Measurements from ENCODE around the gene RPL18A.
A peak's percentile ranks its signal among the peaks of the same experiment; 100 is the strongest.

The RPL18A gene

GRCh38 chr19:17841810-17842662 is 17.7 kb upstream of the RPL18A start:
- DNase-seq = no peak

GRCh38 chr19:17842663-17843291 is 16.9 kb upstream of the RPL18A start:
- no peak for DNase-seq

DNA sequence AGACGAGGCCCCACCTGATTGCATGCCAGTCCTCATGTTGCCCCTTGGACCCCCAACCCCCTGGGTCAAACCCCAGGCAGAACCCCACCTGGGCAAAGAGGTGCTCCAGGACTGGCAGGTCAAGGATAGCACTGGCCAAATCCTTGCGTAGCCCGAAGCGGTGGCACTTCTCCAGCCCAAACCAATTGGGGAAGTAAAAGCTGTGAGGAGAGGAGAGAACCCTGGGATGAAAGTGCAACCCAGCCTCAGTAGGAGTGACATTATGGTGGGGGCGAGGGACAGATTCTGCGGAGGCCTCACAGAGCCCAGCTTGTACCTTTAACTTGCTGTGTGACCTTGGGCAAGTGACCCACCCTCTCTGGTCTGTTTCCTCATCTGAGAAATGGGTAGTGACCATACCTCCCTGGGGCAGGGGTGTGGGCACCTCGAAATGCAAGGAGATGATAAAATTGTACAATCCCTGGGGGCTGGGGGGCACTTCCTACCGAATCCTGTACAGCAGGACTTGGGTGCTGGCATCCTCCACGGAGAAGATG is 16.4 kb upstream of the RPL18A start:
- no peak for DNase-seq

DNA sequence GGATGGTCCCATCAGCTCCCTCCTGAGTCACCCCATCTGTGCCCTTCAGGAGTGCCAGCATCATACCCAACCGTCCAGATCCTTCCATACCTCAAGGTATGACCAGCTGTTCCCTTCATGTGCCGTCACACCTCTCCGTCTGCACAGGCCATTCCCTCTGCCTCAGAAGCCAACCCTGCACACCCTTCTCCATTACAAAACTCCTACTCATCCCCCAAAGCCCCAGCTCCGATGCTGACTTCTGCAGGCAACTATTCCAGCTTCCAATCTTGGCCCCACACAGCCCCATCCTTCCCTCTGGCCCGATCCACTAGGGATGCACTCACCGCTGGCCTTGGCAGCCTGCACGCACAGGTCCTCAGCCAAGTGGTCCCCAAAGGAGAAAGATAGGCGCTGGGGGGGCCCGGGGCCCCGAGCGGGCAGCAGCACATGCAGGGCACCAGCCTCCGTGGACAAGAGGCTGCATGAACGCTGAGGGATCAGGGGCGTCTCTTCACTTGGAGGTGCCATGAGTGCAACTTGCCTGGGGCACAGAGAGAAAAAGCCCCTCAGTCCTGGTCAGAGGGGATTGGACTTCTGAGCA is 15.7 kb upstream of the RPL18A start:
- no peak for DNase-seq

- no peak for DNase-seq
These were observed 13.6 kb upstream of the RPL18A start for GRCh38 chr19:17846146-17846545.

GRCh38 chr19:17847538-17848366 is 12.0 kb upstream of the RPL18A start, which contains the start of gene JAK3:
TSS of gene JAK3 (minus strand) at chr19:17847982. CDS start at chr19:17844417, 3,565 bp downstream.
- DNase-seq = no peak

GRCh38 chr19:17848595-17849292 is 11.0 kb upstream of the RPL18A start:
- DNase-seq = no peak

GRCh38 chr19:17854061-17854460 is 5.6 kb upstream of the RPL18A start:
- DNase-seq = no peak

- peak; percentile 53 for DNase-seq
These were observed 4.2 kb upstream of the RPL18A start for GRCh38 chr19:17855280-17856152.

DNA sequence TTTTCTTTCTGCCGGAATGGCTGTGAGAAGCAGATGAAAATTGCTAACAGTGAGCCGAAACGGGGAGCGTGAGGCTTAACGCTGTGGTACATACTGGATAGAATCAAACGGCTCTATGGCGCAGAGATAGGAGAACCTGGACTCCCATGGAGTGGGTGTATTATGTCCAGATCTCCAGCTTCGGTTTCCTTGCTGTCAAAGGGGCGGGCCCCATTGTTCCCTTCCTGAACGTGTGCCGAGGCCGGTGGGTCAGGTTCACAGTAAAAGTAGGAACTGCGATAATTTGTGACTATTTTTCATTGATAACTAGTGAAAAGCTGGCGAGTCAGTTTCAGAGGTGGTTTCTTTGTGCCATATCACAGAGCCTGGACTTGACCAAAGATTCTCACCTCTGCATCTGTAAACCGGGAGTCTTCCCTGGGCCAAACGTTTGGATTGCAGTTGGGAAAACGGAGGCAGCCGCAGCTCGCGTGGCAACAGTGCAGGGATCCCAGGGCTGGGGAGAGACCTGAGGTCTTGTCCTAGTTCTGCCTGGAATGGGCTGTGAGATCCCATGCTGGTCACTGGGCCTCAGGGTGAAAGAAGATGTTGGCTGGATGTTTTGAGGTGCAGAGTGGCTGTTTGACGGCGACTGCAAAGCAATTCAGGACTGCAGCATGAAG is 752 bp downstream of the RPL18A start:
- no peak for DNase-seq

DNA sequence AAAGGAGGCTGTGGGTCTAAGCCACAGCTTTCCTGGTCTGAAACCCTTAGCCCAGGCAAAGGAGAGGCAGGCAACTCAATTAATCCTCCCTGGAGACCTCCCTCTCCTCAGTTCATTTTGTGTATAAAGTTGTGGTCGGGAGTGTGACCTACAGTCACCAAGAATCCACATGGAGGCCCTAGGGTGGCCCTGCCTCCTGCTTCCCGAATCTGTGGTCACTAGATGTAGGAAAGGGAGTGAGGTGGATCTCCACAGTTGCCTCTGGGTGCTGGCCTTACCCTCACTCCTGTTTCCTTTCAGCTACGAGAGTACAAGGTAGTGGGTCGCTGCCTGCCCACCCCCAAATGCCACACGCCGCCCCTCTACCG is 1.3 kb downstream of the RPL18A start:
- DNase-seq = no peak

DNA sequence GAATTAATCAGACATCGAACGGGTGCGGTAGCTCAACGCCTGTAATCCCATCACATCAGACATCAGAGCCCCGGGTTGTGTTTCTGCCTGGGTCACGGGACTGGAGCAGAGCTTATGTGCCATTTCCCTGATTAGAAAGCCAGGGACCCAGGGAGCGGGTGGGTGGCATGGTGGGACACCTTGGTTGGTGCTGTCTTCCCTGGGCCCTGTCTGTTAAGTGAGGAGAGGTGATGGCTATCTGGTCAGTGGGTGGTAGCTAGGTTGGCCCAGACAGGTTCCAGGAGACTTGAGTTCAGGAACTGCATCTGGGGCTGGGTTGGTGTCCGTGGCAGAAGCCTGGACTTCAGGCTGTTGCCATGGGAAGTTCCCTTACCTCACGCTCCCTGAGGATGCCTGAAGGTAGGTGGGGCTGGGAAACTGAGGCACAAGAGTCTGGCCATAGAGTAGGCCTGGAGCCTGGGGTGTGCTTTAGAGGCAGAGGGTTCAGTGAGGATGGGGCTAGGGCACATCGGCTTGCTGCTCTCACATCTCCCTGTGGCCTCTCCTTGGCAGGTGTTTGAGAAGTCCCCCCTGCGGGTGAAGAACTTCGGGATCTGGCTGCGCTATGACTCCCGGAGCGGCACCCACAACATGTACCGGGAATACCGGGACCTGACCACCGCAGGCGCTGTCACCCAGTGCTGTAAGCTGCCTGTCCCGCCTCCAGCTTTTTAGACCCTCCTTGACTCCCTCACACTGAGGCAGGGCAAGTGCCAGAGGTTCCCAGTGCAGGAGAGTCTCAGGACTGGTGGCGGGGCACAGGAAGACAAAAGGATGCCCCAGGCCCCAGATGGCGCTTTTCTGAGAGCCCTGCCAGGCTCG is 2.1 kb downstream of the RPL18A start:
- no peak for DNase-seq

DNA sequence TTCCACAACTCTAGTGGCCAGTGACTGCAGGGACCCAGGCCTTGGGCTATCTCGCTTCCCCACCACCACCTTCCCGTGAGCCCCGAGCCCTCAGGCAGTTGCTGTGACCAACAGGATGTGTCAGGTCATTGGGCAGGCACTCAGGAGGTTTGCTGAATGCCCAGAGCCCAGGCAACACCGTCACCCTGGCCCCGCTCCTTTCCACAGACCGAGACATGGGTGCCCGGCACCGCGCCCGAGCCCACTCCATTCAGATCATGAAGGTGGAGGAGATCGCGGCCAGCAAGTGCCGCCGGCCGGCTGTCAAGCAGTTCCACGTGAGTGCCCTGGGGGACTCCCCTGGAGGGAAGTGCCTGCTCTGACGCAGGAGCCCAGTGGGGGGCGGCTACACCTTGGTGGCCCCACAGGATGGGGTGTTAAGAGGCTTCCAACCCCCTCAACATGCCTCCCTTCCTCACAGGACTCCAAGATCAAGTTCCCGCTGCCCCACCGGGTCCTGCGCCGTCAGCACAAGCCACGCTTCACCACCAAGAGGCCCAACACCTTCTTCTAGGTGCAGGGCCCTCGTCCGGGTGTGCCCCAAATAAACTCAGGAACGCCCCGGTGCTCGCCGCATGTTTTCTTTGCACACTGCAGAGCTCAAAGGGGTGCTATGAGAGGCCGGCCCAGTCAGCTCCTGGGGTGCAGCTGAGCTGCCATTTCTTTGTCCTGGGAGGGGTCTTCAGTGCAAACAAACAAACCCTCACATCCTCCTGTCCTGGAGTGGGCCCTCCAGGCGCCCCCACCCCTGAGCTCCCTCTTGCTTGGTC is 3.2 kb downstream of the RPL18A start:
- DNase-seq = no peak

DNA sequence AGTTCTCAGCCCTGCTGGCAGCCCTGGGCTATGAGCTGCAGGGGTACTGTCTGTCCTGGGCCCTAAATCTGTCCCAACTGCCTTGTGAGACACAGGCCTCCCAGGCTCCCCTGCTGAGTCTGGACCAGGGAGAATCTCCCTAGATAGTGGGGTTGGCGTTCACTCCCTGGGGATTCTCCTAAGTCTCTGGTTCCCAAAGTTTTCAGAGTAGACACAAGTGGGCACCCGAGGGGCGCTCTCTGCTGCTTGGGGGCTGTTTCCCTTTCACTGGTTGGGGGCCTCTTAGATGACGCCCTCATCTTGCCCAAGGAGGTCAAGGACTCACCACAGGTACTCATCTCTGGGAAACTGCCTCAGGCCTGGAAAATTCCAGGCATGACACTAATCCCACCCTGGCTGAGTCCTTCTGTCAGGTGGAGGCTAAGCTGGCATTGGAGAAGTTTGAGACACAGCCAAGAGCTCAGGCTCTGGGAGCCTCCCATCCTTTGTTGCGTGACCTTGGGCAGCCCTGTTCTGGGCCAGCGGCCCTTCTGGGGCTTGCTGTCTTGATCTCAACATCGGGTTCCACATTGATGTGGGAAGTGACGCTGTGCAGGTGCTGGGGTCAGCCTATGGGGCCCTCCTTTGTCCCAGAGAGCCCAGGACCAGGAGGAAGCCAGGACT is 3.9 kb downstream of the RPL18A start:
- no peak for DNase-seq

- no peak for DNase-seq
These were observed 5.9 kb downstream of the RPL18A start for GRCh38 chr19:17865364-17866311.

GRCh38 chr19:17866312-17866963 is 6.7 kb downstream of the RPL18A start:
- no peak for DNase-seq
